Body of pancreas (tissue), 4 donors: ENCODE results near the gene PRF1. TPM values are rescaled to one million over a fixed set of nuclear protein-coding genes. Genes with fewer than 3 reads are reported as not detected.

Experiments
- ATAC-seq: fragments of 150-250 bp; one replicate; pipeline ENCODE4 v1.9.1; 2016
- DNase-seq, 4 donors: peaks; one replicate each; pipeline ENCODE4 v3.0.0-alpha.2; 2019
- H3K27ac ChIP-seq, 4 donors: fragments of 200-600 bp; sonication (generic); 1 replicate in 3 of 4; 2 replicates in 1 of 4; pipeline versions ENCODE4 v1.5.1 to v1.6.1; 2016 to 2019; ENCODE audit warnings: mild to moderate bottlenecking in 1 of 4, mixed read lengths in 1 of 4, moderate library complexity in 1 of 4
- H3K27me3 ChIP-seq, 2 donors: fragments of 200-600 bp; sonication (generic); one replicate each; pipeline ENCODE4 v1.6.0; 2016; ENCODE audit warnings: mild to moderate bottlenecking in 1 of 2
- H3K36me3 ChIP-seq, 2 donors: fragments of 200-600 bp; sonication (generic); replicated peaks in 1 of 2; 2 replicates each; pipeline ENCODE4 v1.5.1; 2016; ENCODE audit warnings: low read depth in 2 of 2; ENCODE audit not compliant: insufficient read depth in 1 of 2
- H3K4me1 ChIP-seq: fragments of 200-600 bp; sonication (generic); one replicate; pipeline ENCODE4 v1.6.0; 2016
- H3K4me3 ChIP-seq, 2 donors: fragments of 200-600 bp; sonication (generic); 1 replicate in 1 of 2; 2 replicates in 1 of 2; pipeline ENCODE4 v1.5.1; 2016 to 2019
- H3K9me3 ChIP-seq, 3 donors: fragments of 200-600 bp; sonication (generic); 1 replicate in 2 of 3; 2 replicates in 1 of 3; pipeline ENCODE4 v1.5.1; 2016
- CTCF ChIP-seq, 7 experiments: fragments of 450-650 bp in 4 of 7; fragments of 200-600 bp in 3 of 7; sonication (generic) in 3 of 7; IDR thresholded peaks; one replicate each; pipeline ENCODE4 v1.5.1; 2016 to 2019; ENCODE audit warnings: antibody characterized with exemption in 7 of 7
- POLR2A ChIP-seq, 3 donors: fragments of 450-650 bp; IDR thresholded peaks; one replicate each; pipeline ENCODE4 v1.6.1; 2016; ENCODE audit warnings: antibody characterized with exemption in 3 of 3, mild to moderate bottlenecking in 2 of 3
- WGBS, 2 donors: methylation state at CpG; one replicate each; pipeline ENCODE4 v1.1.5; 2017; 5-methylcytosine and 5-hydroxymethylcytosine counted together
- intact Hi-C: fragments of 100-400 bp; cut with DNase I; formaldehyde crosslinking; loops from one replicate; pipeline ENCODE4 v1.15.1; 2023
- total RNA-seq, 2 donors: library from RNA; depleted of rRNA; stranded (reverse); fragments of >200 nt; gene quantifications; one replicate each; pipeline ENCODE4 v1.1.0, GENCODE V29; 2016

Gene PRF1
- total RNA-seq, 2 donors from 2014 or later = 2.1 to 6.3 TPM

GRCh38 chr10:70561558-70561957 is 41.0 kb downstream of the PRF1 start:
- Histone ChIP-seq H3K27me3 (no peaks in the 10 kb centered on the region), H3K36me3 (no peaks in the 10 kb centered on the region), H3K27ac (no peak overlapping the region), H3K4me3 (no peak overlapping the region), H3K9me3 (no peaks in the 10 kb centered on the region), H3K4me1 (no peaks in the 10 kb centered on the region)
- intact Hi-C loops = no loop called here
- 77 to 83% methylated on average over 6 of the region's 6 CpGs for WGBS, 2 donors
- ATAC-seq = no peak
- DNase-seq = no peak
- TF ChIP-seq POLR2A (IDR thresholded peaks at IDR 0.05) (no peak), CTCF (IDR thresholded peaks at IDR 0.05) (no peak)

DNA sequence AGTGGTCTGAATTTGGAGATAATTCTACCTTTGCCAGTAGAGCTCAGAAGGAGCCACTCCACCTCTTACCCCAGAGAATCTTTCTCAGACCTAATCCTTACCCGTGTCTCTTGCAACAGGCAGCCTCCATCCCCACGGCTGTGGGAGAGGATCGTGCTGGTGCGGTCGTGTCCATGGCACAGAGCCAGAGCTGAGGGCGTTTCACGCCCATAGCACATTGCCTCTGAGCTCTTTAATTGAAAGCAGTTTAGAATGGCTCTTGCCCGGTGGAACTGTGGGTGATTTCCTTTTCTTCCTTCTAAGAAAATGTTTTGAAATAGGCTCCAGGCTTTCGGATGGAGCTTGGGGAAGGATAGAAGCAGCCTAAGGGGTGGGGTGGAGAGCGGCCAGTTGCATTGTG is 41.5 kb downstream of the PRF1 start:
- intact Hi-C loops = no loop called here
- 60 to 76% methylated on average over 10 of the region's 10 CpGs for WGBS, 2 donors
- DNase-seq = peak in 1 of 4 donors; percentile 9
- H3K4me1 ChIP-seq = no peaks in the 10 kb centered on the region
- no peaks in the 10 kb centered on the region for H3K9me3 ChIP-seq
- ATAC-seq = no peak
- H3K27me3 ChIP-seq = no peaks in the 10 kb centered on the region
- no peak overlapping the region for H3K4me3 ChIP-seq
- no peak overlapping the region for H3K27ac ChIP-seq
- H3K36me3 ChIP-seq = no peaks in the 10 kb centered on the region
- TF ChIP-seq CTCF (IDR thresholded peaks at IDR 0.05) (no peak), POLR2A (IDR thresholded peaks at IDR 0.05) (no peak)

GRCh38 chr10:70560511-70560941 is 42.0 kb downstream of the PRF1 start:
- Histone ChIP-seq H3K27me3 (no peaks in the 10 kb centered on the region), H3K9me3 (no peaks in the 10 kb centered on the region), H3K4me3 (no peak overlapping the region), H3K27ac (no peak overlapping the region), H3K4me1 (no peaks in the 10 kb centered on the region), H3K36me3 (no peaks in the 10 kb centered on the region)
- WGBS, 2 donors = 78 to 83% methylated on average over 9 to 13 of the region's 14 CpGs
- no peak for ATAC-seq
- DNase-seq = peak in 1 of 4 donors; percentile 11
- TF ChIP-seq POLR2A (IDR thresholded peaks at IDR 0.05) (no peak), CTCF (IDR thresholded peaks at IDR 0.05) (no peak)
- intact Hi-C loops = no loop called here

GRCh38 chr10:70559861-70560260 is 42.7 kb downstream of the PRF1 start:
- ATAC-seq = no peak
- no peak overlapping the region for H3K27ac ChIP-seq
- TF ChIP-seq CTCF (IDR thresholded peaks at IDR 0.05) (no peak), POLR2A (IDR thresholded peaks at IDR 0.05) (no peak)
- DNase-seq = no peak
- intact Hi-C loops = loop anchor here (10.0 kb wide), 1 partner anchor 725 kb away; no protein-coding TSS in a partner anchor
- no peaks in the 10 kb centered on the region for H3K9me3 ChIP-seq
- 82 to 89% methylated on average over 5 of the region's 5 CpGs for WGBS, 2 donors
- no peaks in the 10 kb centered on the region for H3K4me1 ChIP-seq
- H3K4me3 ChIP-seq = no peak overlapping the region
- no peaks in the 10 kb centered on the region for H3K36me3 ChIP-seq
- H3K27me3 ChIP-seq = no peaks in the 10 kb centered on the region
